Putamen (tissue), 1 donor: ENCODE measurements around the gene PPBP.
"Not testable (repeated sequence)": the region's sequence is repeated elsewhere in the genome, so short reads cannot be mapped to it uniquely, and the experiment has no call there.

Experiments
- DNase-seq: peaks from one replicate; pipeline ENCODE4 v3.0.0-alpha.2; 2016; ENCODE audit warnings: low spot score

The PPBP gene

DNA sequence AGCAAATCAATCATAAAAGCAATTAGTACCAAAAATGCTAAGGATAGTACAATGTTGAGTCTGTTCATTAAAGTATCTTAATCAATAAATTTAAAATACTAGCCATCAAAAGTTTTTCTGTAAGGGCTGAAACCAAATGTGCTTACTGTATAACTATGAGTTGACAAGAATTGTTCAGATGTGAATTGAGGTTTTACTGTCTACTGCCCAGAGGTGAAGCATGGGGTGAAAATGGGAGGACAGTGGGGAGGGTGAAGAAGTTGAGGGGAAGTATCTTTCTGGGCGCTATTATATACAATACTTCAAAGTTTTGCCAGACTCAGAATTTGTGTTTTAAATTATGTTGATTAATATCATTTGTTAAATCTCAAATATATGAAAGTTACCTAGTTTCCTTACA is 4.1 kb upstream of the PPBP start:
- DNase-seq: no peak

DNA sequence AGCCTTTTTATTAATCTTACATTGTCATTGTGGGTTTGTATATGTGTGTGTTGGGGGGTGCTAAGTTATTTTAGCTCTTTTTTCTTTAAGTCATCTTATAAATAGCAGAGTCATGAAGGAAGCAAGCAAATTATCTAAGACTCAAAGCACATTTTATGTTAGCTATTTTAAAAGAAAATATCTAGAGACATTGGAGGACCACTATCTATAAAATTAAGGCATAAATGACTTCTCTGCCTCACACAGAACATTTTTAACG is 3.7 kb upstream of the PPBP start:
- no peak for DNase-seq

DNA sequence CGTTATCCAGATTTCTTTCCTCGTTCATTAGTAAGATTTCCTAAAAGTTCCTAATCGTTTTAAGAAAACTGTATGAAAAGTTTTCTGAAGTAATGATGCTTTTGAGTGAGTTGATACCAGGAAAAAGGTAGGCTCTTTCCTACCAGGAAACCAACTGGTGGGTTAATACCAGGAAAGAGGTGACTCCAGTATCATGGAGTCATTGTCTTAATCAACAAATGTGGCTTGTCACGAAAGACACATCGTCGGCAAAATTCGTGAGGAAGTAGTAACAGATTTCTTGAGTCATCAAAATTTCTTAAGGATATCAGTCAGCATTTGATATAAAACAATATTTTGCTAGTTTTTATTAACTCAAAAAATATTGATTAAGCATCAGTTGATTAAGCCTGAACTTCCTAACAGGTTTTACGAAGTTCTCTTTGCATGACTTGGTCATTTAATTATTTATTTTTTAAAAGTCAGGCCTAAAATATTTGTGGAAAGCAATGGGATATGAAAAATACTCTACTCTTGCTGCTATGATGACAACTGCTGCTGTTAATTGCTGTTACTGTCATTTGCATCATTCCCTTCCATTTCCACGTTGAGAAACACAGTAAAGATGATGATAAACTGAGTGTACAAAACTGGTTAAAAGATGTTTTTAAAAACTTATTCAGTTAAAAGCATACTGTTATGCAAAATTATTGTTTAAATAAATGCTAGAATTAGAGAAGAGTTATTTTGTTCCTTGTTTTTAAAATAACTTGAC is 3.2 kb upstream of the PPBP start:
- DNase-seq: no peak

DNA sequence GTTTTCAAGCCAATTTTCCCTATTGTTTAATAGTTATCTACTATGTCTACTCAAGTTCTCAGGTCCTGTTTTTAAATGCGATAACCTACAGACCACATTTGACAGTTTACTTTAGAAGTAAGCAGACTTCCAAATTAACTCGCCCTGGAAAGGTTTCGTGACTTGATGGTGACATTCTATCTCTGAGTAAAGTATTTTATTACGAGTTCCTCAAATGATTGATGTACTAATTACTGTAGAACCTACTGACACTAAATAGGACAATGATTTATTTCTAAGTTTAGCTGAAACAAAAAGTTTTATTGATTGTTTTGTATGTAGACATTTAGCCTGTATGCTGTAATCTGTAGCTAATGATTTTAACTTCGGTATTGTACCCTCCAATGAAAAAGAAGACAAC is 1.9 kb upstream of the PPBP start:
- DNase-seq: no peak

DNA sequence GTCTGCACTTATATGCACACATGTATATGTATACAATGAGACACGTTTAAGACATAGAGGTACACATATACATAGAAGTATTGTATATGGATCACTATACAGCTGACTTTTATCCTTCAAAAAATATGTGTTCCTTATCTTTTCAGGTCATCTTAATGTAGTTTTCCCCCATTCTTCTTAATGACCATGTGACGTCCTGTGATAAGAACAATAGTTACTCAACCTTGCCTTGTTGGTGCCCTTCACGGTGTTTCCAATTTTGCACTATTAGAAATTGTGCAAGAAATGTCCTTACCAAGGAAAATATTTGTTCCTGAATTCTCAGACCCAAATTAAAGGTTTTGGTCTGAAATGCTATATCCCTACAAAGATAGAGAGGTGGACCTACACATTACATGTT is 1.0 kb upstream of the PPBP start:
- DNase-seq: no peak

DNA sequence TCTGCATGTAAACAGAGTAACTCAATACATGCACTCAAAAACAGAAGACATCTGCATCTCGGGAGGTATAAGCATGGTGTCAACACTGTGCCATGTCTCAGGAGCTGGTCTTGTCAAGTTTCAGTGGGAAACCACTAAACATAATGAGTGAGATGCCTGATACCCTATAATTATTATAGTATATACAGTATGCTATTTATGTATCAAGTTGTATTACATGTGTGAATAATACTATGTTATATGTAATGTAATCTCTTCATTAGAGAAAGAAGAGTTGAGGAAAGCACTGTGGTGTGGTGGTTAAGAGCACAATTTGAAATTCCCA is 2.5 kb downstream of the PPBP start:
- no peak for DNase-seq

DNA sequence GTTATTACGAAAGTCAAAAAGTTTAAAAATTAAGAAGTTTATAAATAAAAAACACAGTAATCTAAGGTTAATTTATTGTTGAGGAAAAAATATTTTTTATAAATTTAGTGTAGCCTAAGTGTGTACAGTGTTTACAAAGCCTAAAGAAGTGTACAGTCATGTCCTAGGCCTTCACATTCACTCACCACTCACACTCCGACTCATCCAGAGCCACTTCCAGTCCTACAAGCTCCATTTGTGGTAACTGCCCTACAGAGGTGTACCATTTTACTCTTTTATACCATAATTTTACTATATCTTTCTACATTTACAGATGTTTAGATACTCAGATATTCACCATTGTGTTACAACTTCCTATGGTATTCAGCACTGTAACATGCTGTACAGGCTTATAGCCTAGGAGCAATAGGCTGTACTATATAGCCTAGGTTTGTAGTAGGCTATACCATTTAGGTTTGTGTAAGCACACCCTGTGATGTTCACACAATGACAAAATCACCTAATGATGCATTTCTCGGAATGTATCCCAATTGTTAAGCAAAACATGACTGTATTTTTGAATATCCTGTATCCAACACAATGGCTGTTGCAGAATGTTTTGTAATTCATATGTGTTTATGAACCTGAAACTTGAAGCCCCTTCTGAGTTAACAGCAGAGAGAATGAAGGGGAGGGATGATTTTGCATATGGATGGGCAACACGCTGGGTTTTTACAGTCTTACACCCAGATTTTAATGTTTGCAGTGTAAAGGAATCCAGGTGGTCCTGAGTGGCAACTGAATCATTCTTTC is 3.1 kb downstream of the PPBP start:
- no peak for DNase-seq

DNA sequence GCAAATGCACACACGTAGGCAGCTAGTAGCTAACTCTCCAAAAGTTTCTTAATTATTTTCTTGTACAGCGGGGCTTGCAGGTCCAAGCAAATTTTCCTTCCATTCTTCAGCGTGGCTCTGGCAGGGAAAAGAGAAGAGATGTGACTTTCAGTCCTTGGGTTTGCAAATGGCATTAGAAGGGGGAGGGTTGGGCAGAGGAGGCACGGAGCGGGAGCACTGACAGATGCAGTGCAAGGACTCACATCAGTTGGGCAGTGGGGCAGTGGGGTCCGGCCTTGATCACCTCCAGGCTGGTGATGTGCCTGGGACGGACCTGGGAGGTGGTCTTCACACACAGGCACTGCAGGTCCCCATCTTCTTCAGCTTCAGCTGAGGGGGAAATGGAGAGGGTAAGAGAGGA is 6.8 kb downstream of the PPBP start:
- DNase-seq: not testable (repeated sequence)

DNA sequence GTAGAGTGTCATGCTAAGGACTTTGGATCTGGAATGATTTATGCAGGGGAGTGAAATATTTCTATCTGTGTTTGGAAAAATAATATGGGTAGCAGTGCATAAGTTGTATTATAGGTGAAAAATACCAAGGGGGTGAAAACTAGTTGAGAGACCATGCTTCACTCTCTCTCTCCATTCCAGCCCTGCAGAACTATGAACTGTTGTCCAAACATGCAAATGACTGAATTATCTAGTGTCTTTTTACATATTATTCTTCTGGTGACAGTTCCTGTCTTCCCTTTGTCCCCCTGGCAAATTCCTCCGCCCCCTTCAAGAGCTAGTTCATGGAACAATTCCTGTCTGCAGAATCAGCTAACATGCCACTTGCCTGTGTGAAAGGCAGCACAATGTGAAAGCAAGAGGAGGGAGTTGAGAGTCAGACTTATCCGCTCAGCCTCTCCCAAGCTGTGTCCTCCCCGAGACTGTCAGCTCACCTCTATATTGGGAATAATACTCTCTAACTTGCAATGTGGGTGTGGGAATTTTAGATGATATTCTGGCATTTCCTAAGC is 8.5 kb downstream of the PPBP start:
- no peak for DNase-seq

DNA sequence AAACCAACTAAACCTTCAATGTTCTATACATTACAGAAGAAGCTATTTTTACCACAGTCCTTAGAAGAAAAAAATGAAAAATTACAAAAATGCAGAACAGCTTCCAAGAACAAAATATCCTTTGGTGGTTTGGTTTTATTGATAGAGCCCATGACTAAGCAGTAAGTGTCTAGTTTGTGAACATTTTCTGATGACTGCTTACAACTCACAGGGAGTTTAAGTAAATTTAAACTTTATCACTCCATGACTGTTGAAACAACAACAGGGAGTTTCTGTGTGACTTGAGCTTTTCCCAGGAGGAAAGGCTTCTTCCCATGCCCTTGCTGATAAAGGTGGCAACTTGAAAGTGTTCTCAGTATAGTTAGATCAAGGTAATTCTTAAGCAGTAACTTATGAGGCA is 9.1 kb downstream of the PPBP start:
- DNase-seq: no peak

DNA sequence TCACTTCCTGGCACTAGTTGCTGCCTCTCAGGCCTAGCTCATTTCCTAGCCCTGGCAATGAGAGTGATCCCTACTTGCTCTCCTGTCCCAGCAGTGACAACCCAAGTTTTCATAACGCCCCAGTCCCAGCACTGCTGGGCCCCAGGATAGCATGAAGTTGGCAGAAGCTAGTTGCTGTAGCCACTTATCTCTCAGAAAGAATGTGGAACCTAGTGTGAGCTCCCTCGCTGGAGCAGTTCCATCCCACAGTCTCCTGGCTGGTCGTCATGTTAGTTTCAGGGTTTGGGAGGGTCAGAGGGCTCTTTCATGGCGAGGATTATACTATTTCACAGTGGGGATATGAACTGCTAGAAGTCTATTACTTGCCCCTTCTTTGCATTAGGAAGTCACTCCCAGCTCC is 11.3 kb downstream of the PPBP start:
- no peak for DNase-seq

DNA sequence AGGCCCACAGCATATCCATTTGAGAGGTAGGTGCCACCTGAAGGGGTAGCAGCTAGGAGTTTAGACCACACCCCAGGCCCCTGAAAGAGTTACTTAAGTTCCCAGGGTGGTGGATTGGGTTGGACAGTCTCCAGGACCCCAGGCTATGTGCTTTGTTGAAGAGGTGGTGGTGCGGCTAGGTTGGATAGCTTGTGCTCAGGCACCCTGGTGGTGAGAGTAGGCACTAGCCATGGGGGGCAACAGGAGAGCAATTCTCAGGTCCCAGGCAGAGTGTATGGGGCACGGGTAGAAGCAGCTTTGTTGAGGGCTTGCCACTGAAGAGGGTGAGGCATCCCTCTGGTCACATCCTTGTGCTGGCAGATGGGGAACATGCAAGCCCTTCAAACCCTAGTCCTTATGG is 11.8 kb downstream of the PPBP start:
- DNase-seq: no peak

DNA sequence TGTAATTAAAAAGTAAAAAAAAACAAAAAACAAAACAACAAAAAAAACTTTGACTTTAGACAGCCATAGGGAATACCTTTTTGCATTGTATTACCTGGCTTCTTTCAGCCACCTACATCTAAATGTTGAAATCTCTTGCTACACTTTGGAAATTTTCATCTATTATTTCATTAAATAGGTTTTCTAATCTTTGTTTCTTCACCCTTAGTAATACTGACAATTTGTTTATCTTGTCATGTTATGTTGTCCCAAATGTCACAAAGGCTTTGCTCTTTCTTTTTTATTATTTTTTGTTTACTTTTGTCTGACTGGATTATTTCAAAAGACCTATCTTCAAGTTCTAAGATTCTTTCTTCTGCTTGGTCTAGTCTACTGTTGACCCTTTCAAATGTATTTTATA is 13.6 kb downstream of the PPBP start:
- no peak for DNase-seq

DNA sequence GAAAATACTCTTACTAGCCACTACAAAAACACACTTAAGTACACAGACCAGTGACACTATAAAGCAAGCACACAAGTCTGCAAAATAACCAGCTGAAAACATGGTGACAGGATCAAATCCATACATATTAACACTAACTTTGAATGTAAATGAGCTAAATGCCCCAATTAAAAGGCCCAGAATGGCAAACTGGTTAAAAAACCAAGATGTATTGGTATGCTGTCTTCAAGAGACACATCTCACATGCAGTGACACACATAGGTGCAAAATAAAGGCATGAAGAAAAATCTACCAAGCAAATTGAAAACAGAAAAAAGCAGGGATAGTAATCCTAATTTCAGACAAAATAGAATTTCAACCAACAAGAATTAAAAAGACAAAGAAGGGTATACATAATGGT is 17.0 kb downstream of the PPBP start:
- no peak for DNase-seq

DNA sequence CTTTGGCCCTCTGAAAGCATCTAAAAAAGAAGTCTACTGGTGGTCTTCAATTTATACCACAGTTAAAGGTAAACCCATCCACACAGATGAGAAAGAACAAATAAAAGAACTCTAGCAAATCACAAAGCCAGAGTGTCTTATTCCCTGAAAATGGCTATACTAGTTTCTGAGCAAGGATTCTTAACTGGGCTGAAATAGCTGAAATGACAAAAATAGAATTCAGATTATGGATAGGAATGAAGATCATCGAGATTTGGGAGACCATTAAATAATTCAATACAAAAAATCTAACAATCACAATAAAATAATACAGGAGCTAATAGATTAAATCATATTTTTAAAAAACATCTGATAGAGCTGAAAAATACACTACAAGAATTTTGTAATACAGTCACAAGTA is 18.0 kb downstream of the PPBP start:
- DNase-seq: no peak

DNA sequence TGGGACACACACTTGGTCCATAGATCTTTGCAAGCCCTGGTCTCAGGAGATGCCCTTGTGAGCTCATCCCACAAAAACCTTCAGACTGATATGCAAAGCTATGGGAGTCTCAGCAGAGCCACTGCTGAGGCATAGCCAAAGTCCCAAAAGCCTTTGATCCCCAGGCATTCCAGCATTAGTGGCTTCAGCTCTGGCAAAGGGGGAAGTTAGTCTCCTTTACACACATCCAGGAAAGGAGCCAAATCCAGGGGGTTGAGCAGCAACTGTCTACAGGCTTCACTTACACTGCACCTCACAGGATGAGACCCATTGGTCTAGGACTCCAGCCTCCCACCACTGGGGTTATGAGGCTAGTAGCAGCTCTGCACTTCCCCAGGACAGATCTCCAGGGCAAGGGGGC is 20.1 kb downstream of the PPBP start:
- DNase-seq: no peak

DNA sequence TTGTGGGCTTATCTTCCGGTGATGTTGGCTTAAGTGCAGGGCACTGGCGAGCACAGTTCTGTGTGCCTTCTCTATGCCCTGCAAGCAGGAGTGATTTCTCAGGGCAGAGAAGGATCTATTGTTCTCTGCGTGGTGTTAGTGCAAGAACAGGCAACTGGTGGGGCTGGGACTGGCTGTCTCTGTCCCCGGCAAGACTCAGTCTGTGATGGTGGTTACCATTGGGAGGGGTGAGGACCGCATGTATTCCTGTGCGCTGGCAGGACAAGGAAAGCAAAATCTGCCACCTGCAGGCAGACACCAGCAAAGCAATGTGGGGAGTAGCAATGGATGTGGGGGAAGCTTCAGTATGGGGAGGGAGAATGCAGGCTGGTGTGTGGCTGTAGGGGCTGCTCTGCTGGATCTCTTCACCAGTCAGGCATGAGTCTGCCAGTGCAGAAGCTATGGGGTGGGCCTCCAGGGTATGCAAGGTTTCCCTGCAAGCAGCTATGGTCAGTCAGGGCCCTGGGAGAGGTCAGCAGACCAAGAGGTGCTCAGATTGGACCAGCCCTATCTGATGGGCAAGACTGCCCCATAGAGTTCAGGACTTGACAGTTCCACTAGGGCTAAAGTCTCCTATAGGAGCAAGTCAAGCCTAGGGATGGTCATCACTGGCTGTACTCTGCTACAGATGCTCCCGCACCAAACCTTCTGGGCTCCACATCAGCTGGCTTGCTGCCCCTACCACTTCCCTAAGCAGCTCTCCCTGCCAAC is 23.0 kb downstream of the PPBP start:
- no peak for DNase-seq

DNA sequence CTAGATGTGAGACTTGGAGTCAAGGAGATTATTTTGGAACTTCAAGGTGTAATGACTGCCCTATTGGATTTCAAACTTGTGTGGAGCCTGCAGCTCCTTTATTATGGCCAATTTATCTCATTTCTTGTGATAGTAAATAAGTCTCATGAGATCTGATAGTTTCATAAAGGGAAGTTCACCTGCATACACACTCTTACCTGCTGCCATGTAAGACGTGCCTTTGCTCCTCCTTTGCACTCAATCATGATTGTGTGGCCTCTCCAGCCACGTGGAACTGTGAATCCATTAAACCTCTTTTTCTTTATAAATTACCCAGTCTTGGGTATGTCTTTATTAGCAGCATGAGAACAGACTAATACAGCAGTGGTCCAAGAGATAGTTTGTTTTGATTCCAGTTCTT is 25.3 kb downstream of the PPBP start:
- no peak for DNase-seq

DNA sequence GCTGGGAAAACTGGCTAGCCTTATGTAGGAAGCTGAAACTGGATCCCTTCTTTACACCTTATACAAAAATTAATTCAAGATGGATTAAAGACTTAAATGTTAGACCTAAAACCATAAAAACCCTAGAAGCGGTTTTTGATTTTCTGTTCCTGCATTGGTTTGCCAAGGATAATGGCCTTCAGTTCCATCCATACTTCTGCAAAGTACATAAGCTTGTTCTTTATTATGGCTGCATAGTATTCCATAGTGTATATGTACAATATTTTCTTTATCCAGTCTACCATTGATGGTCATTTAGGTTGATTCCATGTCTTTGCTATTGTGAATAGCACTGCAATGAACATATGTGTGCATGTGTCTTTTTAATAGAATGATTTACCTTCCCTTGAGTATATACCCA is 28.9 kb downstream of the PPBP start:
- not testable (repeated sequence) for DNase-seq

DNA sequence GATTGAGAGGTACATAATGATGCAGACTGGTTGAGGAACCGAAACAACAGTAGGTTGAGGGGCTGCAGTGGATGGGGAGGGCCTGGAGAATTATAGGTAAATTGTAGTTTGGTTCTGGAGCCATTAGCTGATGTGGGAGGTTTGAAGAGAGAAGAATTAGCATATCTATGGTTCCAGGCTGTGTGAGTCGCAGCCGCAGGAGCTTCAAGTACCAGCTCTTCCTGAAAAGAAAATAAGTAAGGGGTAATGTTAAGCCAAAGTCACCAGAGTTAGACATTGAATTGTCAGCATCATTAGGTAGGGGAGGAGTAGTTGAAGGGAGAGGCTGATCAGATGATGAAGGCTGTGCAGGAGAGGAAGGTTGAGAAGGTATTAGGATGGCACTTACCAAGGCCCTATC is 35.6 kb downstream of the PPBP start:
- no peak for DNase-seq

DNA sequence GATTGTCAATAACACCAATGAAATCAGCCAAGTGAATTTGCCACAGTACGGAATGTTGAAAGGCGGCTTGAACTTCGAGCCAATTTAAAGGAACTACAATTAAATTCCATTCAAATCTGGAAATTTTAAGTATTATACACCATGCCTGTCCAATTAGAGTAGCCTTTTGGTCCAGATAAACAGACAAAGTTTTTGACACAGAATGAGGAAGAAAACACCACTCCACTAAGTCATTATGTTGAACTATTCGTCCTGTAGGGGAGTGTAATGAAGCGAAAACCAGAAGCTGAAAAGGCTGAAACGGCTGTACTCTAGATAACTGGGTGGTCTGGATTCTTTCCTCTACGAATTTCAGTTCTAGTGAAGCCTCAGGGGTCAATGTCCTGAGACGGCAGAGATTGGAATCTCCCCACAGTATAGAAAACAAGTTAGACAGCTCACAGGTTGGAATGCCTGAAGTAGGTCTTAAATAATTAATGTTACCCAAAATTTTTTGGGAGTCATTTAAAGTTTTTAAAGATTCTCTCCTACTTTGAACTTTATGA is 37.5 kb downstream of the PPBP start:
- DNase-seq: not testable (repeated sequence)

DNA sequence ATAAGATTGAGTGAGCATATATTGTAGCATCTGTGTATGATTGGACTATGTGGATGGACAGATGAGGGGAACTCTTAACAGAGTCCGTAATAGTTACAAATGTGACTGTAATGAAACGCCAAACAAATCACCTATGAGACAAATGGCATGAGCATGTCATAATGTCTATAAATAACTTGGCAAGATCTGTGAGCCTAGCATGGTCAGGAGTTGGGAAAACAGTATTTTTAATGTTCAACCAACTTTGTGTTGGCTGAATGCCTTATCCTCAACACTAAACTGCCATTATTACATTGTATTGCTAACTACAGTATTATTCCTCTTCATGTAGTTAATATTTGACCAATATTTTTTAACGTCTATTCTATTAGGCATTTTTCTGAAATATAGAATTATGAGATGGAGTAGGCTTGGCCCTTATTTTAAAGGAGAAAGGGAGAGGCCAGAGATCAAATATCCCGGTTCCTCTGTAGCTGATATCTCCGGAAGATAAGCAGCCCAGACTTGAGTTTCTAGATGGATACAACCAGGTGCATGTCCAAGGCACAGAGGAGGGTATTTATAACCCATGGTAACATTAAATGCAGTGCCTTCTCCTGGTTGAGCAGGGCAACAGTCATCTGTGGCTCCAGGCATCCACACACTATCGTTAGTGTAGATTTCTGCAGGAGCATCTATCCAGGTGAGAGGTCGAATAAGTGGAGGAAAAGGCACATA is 38.8 kb downstream of the PPBP start:
- DNase-seq: no peak
